GM23338 (cell line): ENCODE measurements around the gene KISS1. TPM values are rescaled to one million over a fixed set of nuclear protein-coding genes. Genes with fewer than 3 reads are reported as not detected.

ENCODE experiments used
- ATAC-seq: fragments of 200-7000 bp; cut with Tn5 transposase; 3 replicates; pipeline ENCODE4 v1.9.1; 2020
- DNase-seq: peaks from one replicate; pipeline ENCODE4 v3.0.0-alpha.2; 2015; ENCODE audit warnings: low spot score
- H2AFZ ChIP-seq: fragments of 200-600 bp; sonication (generic); 2 replicates; pipeline ENCODE4 v1.8.0; 2016; ENCODE audit warnings: antibody characterized with exemption, mild to moderate bottlenecking, moderate library complexity
- H3F3A ChIP-seq: fragments of 200-600 bp; sonication (generic); replicated peaks from 2 replicates; pipeline ENCODE4 v1.8.0; 2017; ENCODE audit warnings: antibody characterized with exemption, mixed run types, low read depth
- H3K27ac ChIP-seq: fragments of 200-600 bp; sonication (generic); 2 replicates; pipeline ENCODE4 v1.6.1; 2016; ENCODE audit warnings: low read depth
- H3K27me3 ChIP-seq: fragments of 200-600 bp; sonication (generic); 2 replicates; pipeline ENCODE4 v1.8.0; 2016; ENCODE audit warnings: mild to moderate bottlenecking, mixed run types, moderate library complexity; ENCODE audit not compliant: insufficient read depth
- H3K36me3 ChIP-seq: fragments of 200-600 bp; sonication (generic); 2 replicates; pipeline ENCODE4 v1.8.0; 2016; ENCODE audit warnings: mild to moderate bottlenecking; ENCODE audit not compliant: insufficient read depth
- H3K4me1 ChIP-seq: fragments of 200-600 bp; sonication (generic); 2 replicates; pipeline ENCODE4 v1.8.0; 2016; ENCODE audit warnings: mild to moderate bottlenecking, moderate library complexity; ENCODE audit not compliant: insufficient read depth
- H3K4me2 ChIP-seq: fragments of 200-600 bp; sonication (generic); 2 replicates; pipeline ENCODE4 v1.7.1; 2017; ENCODE audit warnings: mixed run types
- H3K4me3 ChIP-seq: fragments of 200-600 bp; sonication (generic); 2 replicates; pipeline ENCODE4 v1.6.1; 2016; ENCODE audit warnings: mixed run types
- H3K79me2 ChIP-seq: fragments of 200-600 bp; sonication (generic); replicated peaks from 2 replicates; pipeline ENCODE4 v1.8.0; 2017; ENCODE audit warnings: mild to moderate bottlenecking; ENCODE audit not compliant: insufficient read depth
- H3K9me2 ChIP-seq: fragments of 200-600 bp; sonication (generic); 2 replicates; pipeline ENCODE4 v1.8.0; 2017; ENCODE audit not compliant: insufficient read depth
- H4K20me1 ChIP-seq: fragments of 200-600 bp; sonication (generic); replicated peaks from 2 replicates; pipeline ENCODE4 v1.8.0; 2017; ENCODE audit warnings: mild to moderate bottlenecking; ENCODE audit not compliant: insufficient read depth
- H3K27ac Mint-ChIP-seq: 2 replicates; pipeline ENCODE4 v1.8.0; 2020; ENCODE audit warnings: inconsistent platforms, mild to moderate bottlenecking, moderate library complexity, mixed read lengths
- H3K27me3 Mint-ChIP-seq: 3 replicates; pipeline ENCODE4 v1.8.0; 2022; ENCODE audit warnings: low read depth, mild to moderate bottlenecking, moderate library complexity, mixed read lengths, inconsistent platforms; ENCODE audit not compliant: insufficient read depth, poor library complexity
- H3K36me3 Mint-ChIP-seq: 3 replicates; pipeline ENCODE4 v1.8.0; 2021; ENCODE audit warnings: low read depth, mild to moderate bottlenecking, inconsistent platforms, moderate library complexity, mixed read lengths
- H3K4me1 Mint-ChIP-seq: 3 replicates; pipeline ENCODE4 v1.8.0; 2020; ENCODE audit warnings: mild to moderate bottlenecking, inconsistent platforms, mixed read lengths
- H3K4me3 Mint-ChIP-seq: 3 replicates; pipeline ENCODE4 v1.8.0; 2021; ENCODE audit warnings: moderate library complexity, mild to moderate bottlenecking, inconsistent platforms, mixed read lengths
- H3K9me3 Mint-ChIP-seq: 3 replicates; pipeline ENCODE4 v1.8.0; 2020; ENCODE audit warnings: moderate library complexity, mild to moderate bottlenecking, inconsistent platforms, mixed read lengths
- CREB1 ChIP-seq: fragments of 250-450 bp; sonication (Bioruptor Pico); IDR thresholded peaks from 2 replicates; pipeline ENCODE4 v1.5.0; 2020; ENCODE audit warnings: low read depth, mild to moderate bottlenecking, moderate library complexity
- CTCF ChIP-seq, 2 experiments: fragments of 200-600 bp in 1 of 2; sonication (generic) in 1 of 2; conservative IDR thresholded peaks; 2 replicates each; pipeline versions ENCODE4 v1.5.1 to v1.6.1; 2016 to 2017; ENCODE audit warnings: antibody characterized with exemption in 2 of 2, low read depth in 2 of 2, mild to moderate bottlenecking in 2 of 2, moderate library complexity in 1 of 2
- EZH2 ChIP-seq: fragments of 200-600 bp; sonication (generic); IDR thresholded peaks from one replicate; pipeline ENCODE4 v1.8.0; 2017; ENCODE audit warnings: antibody characterized with exemption, mild to moderate bottlenecking, low read depth; ENCODE audit not compliant: unreplicated experiment
- EZH2phosphoT487 ChIP-seq: fragments of 200-600 bp; sonication (generic); IDR thresholded peaks from one replicate; pipeline ENCODE4 v1.8.1; 2018; ENCODE audit warnings: antibody characterized with exemption; ENCODE audit not compliant: unreplicated experiment
- JUNB ChIP-seq: IDR thresholded peaks from one replicate; pipeline ENCODE4 v1.6.1; 2016; ENCODE audit warnings: antibody characterized with exemption; ENCODE audit not compliant: unreplicated experiment
- NANOG ChIP-seq: IDR thresholded peaks from 2 replicates; pipeline ENCODE4 v1.6.1; 2016; ENCODE audit warnings: antibody characterized with exemption, borderline replicate concordance
- POLR2AphosphoS5 ChIP-seq: IDR thresholded peaks from 2 replicates; pipeline ENCODE4 v1.6.1; 2016; ENCODE audit warnings: antibody characterized with exemption, low read depth
- STAT1 ChIP-seq: IDR thresholded peaks from one replicate; pipeline ENCODE4 v1.6.1; 2016; ENCODE audit warnings: antibody characterized with exemption; ENCODE audit not compliant: unreplicated experiment
- ZNF114 ChIP-seq: fragments of 250-450 bp; sonication (Bioruptor Pico); IDR thresholded peaks from 2 replicates; pipeline ENCODE4 v1.5.0; 2020; ENCODE audit warnings: mild to moderate bottlenecking, moderate library complexity
- ZNF331 ChIP-seq: fragments of 250-450 bp; sonication (Bioruptor Pico); IDR thresholded peaks from 2 replicates; pipeline ENCODE4 v1.5.0; 2020; ENCODE audit warnings: low read depth, mild to moderate bottlenecking, moderate library complexity
- ZNF462 ChIP-seq: fragments of 250-450 bp; sonication (Bioruptor Pico); IDR thresholded peaks from 2 replicates; pipeline ENCODE4 v1.5.0; 2020; ENCODE audit warnings: mild to moderate bottlenecking, moderate library complexity
- polyA plus RNA-seq: library from polyadenylated mRNA; unstranded; fragments of >200 nt; fragmentation: Nextera tagmentation; extraction: Ambion mirVana; gene quantifications from 2 replicates; pipeline ENCODE4 v1.2.1, GENCODE V29; 2016
- total RNA-seq: library from RNA; depleted of rRNA; stranded (reverse); fragments of >200 nt; shearing (Covaris generic); gene quantifications from 2 replicates; pipeline ENCODE4 v1.2.3, GENCODE V29; 2014
- TF ChIP-seq, protein P1 (sequence below): IDR thresholded peaks from 2 replicates; pipeline ENCODE4 v1.6.1; 2016; ENCODE audit warnings: antibody characterized with exemption
- TF ChIP-seq, protein P2 (sequence below): IDR thresholded peaks from one replicate; pipeline ENCODE4 v1.6.1; 2018; ENCODE audit warnings: antibody characterized with exemption; ENCODE audit not compliant: unreplicated experiment

The KISS1 gene
- total and polyA plus RNA-seq, 2 experiments from 2014 or later: not detected

DNA sequence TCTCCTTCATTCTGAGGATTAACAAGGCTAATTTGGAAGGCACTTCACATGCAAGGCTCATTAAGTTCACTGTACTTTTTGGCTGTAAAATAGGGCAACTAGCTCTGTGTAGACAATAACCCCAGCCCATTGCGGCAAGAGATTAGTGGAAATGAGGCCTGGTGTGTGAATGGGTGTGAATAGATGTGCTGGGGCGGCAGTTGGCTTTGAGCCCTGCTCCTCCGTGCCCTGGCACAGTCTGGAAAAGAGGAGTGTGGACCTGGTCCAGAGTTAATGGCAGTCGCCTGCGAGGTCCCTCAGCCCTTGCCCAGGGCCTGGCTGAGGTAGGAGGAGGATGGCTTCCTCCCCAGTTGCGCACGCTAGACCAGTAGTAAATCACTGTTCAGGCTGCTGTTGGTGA lies 4.8 kb downstream of the KISS1 start:
- DNase-seq (no peak), ATAC-seq (no peak)
- Histone ChIP-seq H3K27me3 (peaks cover 29% of the 10 kb centered on the region; the same call in 1 of the 2 replicates), H2AFZ (no peak overlapping the region), H3K27ac (no peak overlapping the region), H4K20me1 (no peaks in the 10 kb centered on the region), H3K79me2 (no peaks in the 10 kb centered on the region), H3K9me2 (no peaks in the 10 kb centered on the region), H3K4me1 (peaks cover 7% of the 10 kb centered on the region), H3K4me2 (no peak overlapping the region), H3K4me3 (no peak overlapping the region), H3K36me3 (no peaks in the 10 kb centered on the region), H3F3A (no peaks in the 10 kb centered on the region)
- peaks cover 10% of the 10 kb centered on the region for H3K4me1 Mint-ChIP-seq
- TF ChIP-seq NANOG (no peak), EZH2 (no peak), ZNF114 (no peak), CTCF (conservative IDR thresholded peaks at IDR 0.05; ENCODE audit: low read depth in 2 of 2) (no peak), JUNB (no peak), ZNF462 (CRISPR knock-in tag) (no peak), STAT1 (no peak), POLR2AphosphoS5 (no peak), EZH2phosphoT487 (no peak), ZNF331 (CRISPR knock-in tag) (no peak), CREB1 (CRISPR knock-in tag) (no peak)
- TF ChIP-seq, protein P1, sequence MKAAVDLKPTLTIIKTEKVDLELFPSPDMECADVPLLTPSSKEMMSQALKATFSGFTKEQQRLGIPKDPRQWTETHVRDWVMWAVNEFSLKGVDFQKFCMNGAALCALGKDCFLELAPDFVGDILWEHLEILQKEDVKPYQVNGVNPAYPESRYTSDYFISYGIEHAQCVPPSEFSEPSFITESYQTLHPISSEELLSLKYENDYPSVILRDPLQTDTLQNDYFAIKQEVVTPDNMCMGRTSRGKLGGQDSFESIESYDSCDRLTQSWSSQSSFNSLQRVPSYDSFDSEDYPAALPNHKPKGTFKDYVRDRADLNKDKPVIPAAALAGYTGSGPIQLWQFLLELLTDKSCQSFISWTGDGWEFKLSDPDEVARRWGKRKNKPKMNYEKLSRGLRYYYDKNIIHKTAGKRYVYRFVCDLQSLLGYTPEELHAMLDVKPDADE: no peak
- TF ChIP-seq, protein P2, sequence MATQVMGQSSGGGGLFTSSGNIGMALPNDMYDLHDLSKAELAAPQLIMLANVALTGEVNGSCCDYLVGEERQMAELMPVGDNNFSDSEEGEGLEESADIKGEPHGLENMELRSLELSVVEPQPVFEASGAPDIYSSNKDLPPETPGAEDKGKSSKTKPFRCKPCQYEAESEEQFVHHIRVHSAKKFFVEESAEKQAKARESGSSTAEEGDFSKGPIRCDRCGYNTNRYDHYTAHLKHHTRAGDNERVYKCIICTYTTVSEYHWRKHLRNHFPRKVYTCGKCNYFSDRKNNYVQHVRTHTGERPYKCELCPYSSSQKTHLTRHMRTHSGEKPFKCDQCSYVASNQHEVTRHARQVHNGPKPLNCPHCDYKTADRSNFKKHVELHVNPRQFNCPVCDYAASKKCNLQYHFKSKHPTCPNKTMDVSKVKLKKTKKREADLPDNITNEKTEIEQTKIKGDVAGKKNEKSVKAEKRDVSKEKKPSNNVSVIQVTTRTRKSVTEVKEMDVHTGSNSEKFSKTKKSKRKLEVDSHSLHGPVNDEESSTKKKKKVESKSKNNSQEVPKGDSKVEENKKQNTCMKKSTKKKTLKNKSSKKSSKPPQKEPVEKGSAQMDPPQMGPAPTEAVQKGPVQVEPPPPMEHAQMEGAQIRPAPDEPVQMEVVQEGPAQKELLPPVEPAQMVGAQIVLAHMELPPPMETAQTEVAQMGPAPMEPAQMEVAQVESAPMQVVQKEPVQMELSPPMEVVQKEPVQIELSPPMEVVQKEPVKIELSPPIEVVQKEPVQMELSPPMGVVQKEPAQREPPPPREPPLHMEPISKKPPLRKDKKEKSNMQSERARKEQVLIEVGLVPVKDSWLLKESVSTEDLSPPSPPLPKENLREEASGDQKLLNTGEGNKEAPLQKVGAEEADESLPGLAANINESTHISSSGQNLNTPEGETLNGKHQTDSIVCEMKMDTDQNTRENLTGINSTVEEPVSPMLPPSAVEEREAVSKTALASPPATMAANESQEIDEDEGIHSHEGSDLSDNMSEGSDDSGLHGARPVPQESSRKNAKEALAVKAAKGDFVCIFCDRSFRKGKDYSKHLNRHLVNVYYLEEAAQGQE: no peak
- H3K9me3 Mint-ChIP-seq: no peaks in the 10 kb centered on the region; the same call in 2 of the 3 replicates
- H3K27me3 Mint-ChIP-seq: peaks cover 10% of the 10 kb centered on the region
- no peaks in the 10 kb centered on the region for H3K36me3 Mint-ChIP-seq
- H3K4me3 Mint-ChIP-seq: no peak overlapping the region
- H3K27ac Mint-ChIP-seq: no peak overlapping the region
